Coronary artery (tissue), 2 donors: ENCODE data around the gene ZGRF1.
"Not testable (repeated sequence)": the region's sequence is repeated elsewhere in the genome, so short reads cannot be mapped to it uniquely, and the experiment has no call there.

Source experiments
- DNase-seq: peaks from one replicate; pipeline ENCODE4 v3.0.0-alpha.2; 2017; ENCODE audit warnings: low spot score
- H3K27ac ChIP-seq, 2 donors: fragments of 200-600 bp; sonication (generic); one replicate each; pipeline ENCODE4 v1.5.1; 2016 to 2019
- H3K4me3 ChIP-seq: fragments of 200-600 bp; sonication (generic); 2 replicates; pipeline ENCODE4 v1.5.1; 2016; ENCODE audit warnings: mild to moderate bottlenecking, moderate library complexity
- TF ChIP-seq, protein P1 (sequence below): fragments of 200-600 bp; sonication (generic); IDR thresholded peaks from one replicate; pipeline ENCODE4 v1.5.1; 2019; ENCODE audit warnings: antibody characterized with exemption

Gene ZGRF1

DNA sequence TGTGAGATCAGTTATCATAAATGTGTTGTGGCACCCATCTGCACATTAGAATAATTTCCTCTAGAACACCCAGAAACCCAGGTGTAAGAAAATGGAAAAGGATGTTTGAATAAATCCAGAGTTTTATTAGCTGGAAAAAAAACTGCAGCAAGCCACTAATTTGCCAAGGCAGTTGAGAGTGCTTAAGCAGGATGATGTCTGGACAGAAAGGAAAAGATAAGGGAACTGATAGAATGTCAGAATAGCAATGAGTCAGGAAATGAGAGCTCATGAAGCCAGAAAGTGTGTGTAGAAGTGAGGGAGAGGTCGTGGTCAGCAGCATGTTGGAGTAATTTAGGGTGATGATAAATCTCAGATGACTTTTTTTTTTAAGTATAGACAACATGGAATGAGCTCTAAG, 105.6 kb downstream of the ZGRF1 start:
- Histone ChIP-seq H3K27ac (no peak overlapping the region), H3K4me3 (no peak overlapping the region)
- DNase-seq = no peak
- TF ChIP-seq, protein P1, sequence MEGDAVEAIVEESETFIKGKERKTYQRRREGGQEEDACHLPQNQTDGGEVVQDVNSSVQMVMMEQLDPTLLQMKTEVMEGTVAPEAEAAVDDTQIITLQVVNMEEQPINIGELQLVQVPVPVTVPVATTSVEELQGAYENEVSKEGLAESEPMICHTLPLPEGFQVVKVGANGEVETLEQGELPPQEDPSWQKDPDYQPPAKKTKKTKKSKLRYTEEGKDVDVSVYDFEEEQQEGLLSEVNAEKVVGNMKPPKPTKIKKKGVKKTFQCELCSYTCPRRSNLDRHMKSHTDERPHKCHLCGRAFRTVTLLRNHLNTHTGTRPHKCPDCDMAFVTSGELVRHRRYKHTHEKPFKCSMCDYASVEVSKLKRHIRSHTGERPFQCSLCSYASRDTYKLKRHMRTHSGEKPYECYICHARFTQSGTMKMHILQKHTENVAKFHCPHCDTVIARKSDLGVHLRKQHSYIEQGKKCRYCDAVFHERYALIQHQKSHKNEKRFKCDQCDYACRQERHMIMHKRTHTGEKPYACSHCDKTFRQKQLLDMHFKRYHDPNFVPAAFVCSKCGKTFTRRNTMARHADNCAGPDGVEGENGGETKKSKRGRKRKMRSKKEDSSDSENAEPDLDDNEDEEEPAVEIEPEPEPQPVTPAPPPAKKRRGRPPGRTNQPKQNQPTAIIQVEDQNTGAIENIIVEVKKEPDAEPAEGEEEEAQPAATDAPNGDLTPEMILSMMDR = no peak

DNA sequence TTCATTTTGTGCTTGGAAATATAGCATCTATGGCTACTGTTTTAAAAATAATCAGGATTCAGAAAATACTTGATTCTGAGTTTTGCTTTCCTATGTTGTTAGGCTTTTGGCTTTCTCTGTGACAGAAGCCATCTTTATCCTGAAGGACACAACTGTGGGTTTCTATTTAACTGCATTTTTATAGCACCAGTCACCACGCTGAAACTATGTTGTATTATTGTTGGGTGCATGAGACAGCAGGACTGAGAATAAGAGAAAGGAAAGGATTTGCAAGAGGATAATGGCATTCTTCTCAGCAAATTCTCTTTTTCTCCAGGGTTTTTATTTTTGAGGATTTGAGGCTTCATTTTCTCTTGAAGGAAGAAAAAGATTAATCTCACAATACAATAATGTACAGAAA, 110.6 kb downstream of the ZGRF1 start:
- no peak overlapping the region for H3K27ac ChIP-seq
- DNase-seq = no peak
- no peak overlapping the region for H3K4me3 ChIP-seq
- TF ChIP-seq, protein P1 = no peak

DNA sequence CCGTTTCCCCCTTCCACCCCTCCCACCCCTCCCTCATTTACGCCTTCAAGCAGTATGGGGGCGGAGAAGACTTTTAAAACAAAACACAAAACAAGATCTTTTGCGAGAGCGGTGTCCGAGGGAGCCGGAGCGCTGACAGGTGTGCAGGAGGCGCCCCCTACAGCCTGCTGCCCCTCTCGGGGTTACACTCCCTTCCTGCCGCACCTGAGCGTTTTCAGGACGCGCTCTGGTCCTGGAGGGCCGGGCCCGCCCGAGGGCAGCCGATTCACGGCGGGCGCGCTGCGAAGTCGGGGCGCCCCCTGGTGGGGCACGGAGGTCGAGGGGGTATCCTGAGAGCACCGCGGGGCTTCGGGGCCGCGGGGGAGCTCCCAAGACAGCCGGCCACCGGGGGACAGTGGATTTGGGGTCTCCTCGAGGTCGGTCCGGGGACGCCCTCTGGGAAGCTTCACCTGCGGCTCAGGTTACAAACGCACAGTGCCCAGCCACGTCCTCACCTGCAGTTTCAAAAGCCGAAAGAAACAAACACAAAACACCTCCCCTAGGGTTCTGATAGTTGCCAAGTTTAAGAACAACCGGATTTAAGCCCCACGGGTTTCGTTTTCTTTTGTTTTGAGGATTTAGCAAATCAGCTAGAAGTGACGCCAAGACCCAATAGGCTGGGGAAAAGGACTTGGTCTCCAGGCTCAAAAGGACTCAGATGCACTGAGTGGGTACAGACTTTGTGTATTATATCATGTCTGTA, 112.8 kb downstream of the ZGRF1 start:
- DNase-seq = no peak
- H3K4me3 ChIP-seq = peak overlapping the region; percentile 64
- TF ChIP-seq, protein P1 = no peak
- H3K27ac ChIP-seq = no peak overlapping the region

DNA sequence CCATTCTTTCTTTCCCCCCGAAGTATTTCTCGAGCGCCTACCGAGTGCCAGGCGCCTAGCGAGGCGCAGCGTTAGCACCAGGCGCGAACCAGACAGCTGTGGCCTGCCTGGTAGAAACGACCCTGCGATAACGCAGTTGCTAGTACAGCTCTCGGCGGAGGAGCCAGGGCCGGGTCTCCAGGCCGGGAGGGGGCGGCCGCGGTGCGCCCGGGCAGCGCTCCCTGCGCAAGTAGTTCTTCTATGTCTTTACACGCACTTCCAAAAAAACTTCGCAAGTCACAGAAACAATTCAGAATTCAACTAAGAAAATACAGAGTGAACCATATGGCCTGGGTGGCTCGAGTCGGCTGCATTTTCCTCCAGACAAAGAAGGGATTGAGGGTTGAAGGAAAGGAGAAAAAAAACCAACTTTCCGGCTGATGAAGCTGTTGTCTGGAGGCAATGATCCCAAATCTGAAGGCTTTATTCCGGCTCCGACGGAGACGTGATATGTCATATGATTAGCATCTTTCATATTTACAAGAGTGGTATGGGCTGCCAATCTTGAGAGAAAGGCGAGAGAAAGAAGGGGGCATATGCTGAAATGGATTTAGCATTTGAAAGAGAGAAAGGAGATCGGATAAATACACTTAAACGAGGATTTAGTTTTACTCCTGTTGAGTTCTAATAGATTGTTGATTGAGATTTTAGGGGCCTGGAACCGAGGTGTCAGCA, 113.5 kb downstream of the ZGRF1 start:
- no peak for DNase-seq
- peak overlapping the region; percentile 64 for H3K4me3 ChIP-seq
- TF ChIP-seq, protein P1 = no peak

DNA sequence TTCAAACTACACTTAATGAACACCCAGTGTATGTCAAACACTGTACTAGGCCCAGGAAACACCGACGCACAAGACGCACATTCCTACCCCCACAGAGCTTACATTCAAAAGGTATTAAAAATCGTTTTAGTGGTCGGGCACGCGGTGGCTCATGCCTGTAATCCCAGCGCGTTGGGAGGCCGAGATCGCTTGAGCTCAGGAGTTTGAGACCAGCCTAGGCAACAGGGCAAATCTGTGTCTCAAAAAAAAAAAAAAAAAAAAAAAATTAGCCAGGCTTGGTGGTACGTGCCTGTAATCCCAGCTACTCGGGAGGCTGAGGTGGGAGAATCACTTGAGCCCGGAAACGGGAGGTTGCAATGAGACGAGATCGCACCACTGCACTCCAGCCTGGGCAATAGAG, 114.3 kb downstream of the ZGRF1 start:
- not testable (repeated sequence) for H3K4me3 ChIP-seq, DNase-seq, H3K27ac ChIP-seq

More for the DNA sequence above, 113.5 kb downstream of the ZGRF1 start:
- no peak overlapping the region for H3K27ac ChIP-seq

DNA sequence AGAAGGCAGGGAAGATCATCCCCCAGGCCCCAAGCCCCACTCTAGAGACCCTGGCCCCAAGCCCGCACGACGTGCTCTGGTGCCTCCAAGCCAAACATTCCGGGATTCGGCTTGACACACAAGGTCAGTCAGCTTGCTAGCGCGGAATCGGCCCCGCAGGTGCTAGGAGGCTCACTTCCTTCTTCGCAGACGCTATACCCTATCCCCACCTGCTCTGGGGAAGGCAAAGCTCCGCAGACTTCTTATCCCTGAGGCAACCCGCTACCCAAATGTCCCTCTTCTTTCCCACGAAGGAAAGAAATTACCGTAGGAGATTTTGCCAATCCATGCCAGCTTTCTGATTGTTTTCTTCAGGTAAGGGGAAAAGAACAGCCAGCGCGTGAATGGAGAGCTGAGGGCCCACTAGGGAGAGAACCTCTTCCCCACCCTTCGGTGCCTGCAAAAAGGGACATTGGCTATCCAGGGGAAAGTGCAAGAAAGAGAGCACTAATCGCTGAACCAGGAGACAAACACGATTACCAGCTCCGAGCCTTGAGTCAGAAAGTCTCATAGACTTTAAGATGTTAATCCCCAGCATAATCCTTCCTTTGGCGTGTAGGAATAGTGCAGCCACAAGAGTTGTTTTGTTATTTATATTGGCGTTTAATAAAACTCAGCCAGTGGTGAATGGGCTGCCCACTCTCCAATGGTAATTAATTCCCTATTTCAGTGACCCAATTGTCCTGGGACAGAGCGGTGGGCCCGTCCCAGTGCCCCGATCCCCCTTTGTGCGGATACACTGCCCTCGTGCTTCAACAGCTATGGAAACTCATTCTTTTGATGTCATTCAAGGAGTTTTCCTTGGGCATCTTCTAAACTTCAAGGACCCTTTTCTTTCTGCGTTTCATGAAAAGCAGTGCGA, 115.3 kb downstream of the ZGRF1 start:
- Histone ChIP-seq H3K27ac (no peak overlapping the region), H3K4me3 (no peak overlapping the region)
- TF ChIP-seq, protein P1 = no peak
- no peak for DNase-seq

DNA sequence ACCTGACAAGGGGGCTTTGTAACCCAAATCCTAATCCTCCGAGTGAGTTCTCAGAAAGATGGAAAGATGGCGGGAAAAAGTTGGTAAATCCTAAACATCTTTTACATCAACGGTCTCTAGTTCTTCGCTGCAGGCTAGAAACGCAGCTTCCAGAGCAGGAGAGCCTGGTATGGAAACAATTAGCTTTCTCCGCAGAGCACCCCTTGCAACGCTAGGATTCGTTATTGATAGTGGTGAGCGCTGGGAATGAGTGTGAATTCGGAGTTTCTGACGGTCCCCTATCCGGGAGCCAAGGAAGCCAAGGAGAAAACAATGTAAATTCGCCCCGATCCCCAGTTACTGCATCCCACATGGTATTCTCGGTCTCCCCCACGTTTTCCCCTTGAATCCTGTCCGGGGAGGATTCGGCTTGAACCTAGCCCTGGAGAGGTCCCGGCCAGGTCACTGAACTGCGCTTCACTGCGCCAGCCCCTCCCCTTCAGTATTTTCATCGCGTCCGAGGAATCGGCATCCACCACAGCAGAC, 116.0 kb downstream of the ZGRF1 start:
- TF ChIP-seq, protein P1 = no peak
- Histone ChIP-seq H3K27ac (no peak overlapping the region), H3K4me3 (no peak overlapping the region)
- DNase-seq = no peak
